A673 (cell line): Measurements from ENCODE around the gene MOV10.

Experiments used
- EZH2 ChIP-seq: fragments of 200-600 bp; sonication (generic); IDR thresholded peaks from 2 replicates; pipeline ENCODE4 v1.6.1; 2017; ENCODE audit warnings: borderline replicate concordance, low read depth, mild to moderate bottlenecking, mixed read lengths, antibody characterized with exemption, low read length; ENCODE audit not compliant: poor library complexity, severe bottlenecking
- TF ChIP-seq, protein P1 (sequence below): fragments of 300-800, 200-600 bp; sonication (generic); conservative IDR thresholded peaks from 2 replicates; pipeline ENCODE4 v1.5.1; 2017; ENCODE audit warnings: low read depth, mild to moderate bottlenecking, antibody characterized with exemption, low read length, moderate library complexity, mixed read lengths

DNA sequence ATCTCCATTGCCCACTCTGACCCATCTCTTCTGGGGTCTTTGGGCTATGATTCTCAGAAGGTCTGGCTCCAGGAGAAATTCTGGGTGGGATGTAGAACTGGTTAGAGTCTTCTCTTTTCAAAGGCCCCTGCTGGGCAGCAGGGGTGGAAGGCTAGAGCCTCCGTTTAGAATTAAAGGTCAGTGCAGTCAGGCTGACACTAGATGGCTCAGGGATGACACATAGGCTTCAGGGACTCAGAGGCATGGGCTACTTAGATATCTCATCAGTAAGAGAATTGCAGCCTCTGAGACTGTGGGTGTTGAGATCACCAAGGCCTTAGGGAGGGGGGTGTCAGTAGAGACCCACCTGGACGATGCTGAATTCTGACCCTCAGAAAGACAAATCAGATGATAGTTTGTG lies 53.3 kb downstream of the MOV10 start:
- TF ChIP-seq, protein P1, sequence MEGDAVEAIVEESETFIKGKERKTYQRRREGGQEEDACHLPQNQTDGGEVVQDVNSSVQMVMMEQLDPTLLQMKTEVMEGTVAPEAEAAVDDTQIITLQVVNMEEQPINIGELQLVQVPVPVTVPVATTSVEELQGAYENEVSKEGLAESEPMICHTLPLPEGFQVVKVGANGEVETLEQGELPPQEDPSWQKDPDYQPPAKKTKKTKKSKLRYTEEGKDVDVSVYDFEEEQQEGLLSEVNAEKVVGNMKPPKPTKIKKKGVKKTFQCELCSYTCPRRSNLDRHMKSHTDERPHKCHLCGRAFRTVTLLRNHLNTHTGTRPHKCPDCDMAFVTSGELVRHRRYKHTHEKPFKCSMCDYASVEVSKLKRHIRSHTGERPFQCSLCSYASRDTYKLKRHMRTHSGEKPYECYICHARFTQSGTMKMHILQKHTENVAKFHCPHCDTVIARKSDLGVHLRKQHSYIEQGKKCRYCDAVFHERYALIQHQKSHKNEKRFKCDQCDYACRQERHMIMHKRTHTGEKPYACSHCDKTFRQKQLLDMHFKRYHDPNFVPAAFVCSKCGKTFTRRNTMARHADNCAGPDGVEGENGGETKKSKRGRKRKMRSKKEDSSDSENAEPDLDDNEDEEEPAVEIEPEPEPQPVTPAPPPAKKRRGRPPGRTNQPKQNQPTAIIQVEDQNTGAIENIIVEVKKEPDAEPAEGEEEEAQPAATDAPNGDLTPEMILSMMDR, result no peak
- TF ChIP-seq EZH2, result no peak
